ENCODE results near the gene DIS3L2. TPM values are rescaled to one million over a fixed set of nuclear protein-coding genes. Genes with fewer than 3 reads are reported as not detected.

Gene DIS3L2
- total RNA-seq, 1 experiment from 2014 or later, result 28.5 TPM

- TF ChIP-seq ZNF512 (CRISPR knock-in tag; IDR thresholded peaks at IDR 0.05; ENCODE audit: borderline replicate concordance) (no peak), TEAD1 (CRISPR knock-in tag; IDR thresholded peaks at IDR 0.05) (peak; percentile 36; the same call in 1 of the 2 replicates), ZNF423 (CRISPR knock-in tag; IDR thresholded peaks at IDR 0.05) (0 out of 2 replicates have a peak, but pooled peaks have one; percentile 37), PRDM15 (CRISPR knock-in tag; IDR thresholded peaks at IDR 0.05) (0 out of 2 replicates have a peak, but pooled peaks have one; percentile 4), ESRRA (CRISPR knock-in tag; IDR thresholded peaks at IDR 0.05; ENCODE audit: borderline replicate concordance) (no peak), TEAD4 (CRISPR knock-in tag; IDR thresholded peaks at IDR 0.05) (0 out of 2 replicates have a peak, but pooled peaks have one; percentile 18), NR2C2 (CRISPR knock-in tag; IDR thresholded peaks at IDR 0.05) (0 out of 2 replicates have a peak, but pooled peaks have one; percentile 1), NR1H2 (CRISPR knock-in tag; IDR thresholded peaks at IDR 0.05) (no peak), AFF4 (CRISPR knock-in tag; IDR thresholded peaks at IDR 0.05; ENCODE audit: borderline replicate concordance) (no peak; the same call in 1 of the 2 replicates), USF1 (CRISPR knock-in tag; IDR thresholded peaks at IDR 0.05) (no peak; the same call in 1 of the 2 replicates)
These were observed 35.3 kb upstream of the DIS3L2 start, which contains the start of gene NPPC (continued) for GRCh38 chr2:231926180-231926741.

- peaks cover 58% of the 10 kb centered on the region for H3K27me3 Mint-ChIP-seq (ENCODE audit: low read depth)
- no peak overlapping the region for H3K27ac Mint-ChIP-seq
- ATAC-seq (peak; percentile 43), DNase-seq (ENCODE audit: low spot score) (peak; percentile 69)
- H3K4me3 Mint-ChIP-seq, result peak overlapping the region; percentile 74
- no peaks in the 10 kb centered on the region for H3K36me3 Mint-ChIP-seq
- ChIA-PET POLR2A (interaction anchor here (0.6 to 0.7 kb wide), 3 partner anchors 37 to 1076 kb away, joined by 3 to 13 read pairs (median 4); no protein-coding TSS in a partner anchor), CTCF (interaction anchor here (0.6 to 7.4 kb wide), 16 partner anchors 8 to 597 kb away, joined by 3 to 80 read pairs (median 6); partner anchors contain the start of gene DIS3L2)
- TF ChIP-seq FOXK1 (CRISPR knock-in tag; IDR thresholded peaks at IDR 0.05) (peak; percentile 27; the same call in 1 of the 2 replicates), ZBTB43 (CRISPR knock-in tag; IDR thresholded peaks at IDR 0.05) (no peak), ZNF232 (CRISPR knock-in tag; IDR thresholded peaks at IDR 0.05) (0 out of 2 replicates have a peak, but pooled peaks have one; percentile 1)
- H3K9me3 Mint-ChIP-seq, result no peaks in the 10 kb centered on the region
- H3K4me1 Mint-ChIP-seq, result peaks cover 15% of the 10 kb centered on the region
These were observed 34.5 kb upstream of the DIS3L2 start for GRCh38 chr2:231926761-231927565.

Data from WTC11 (cell line).